ENCODE results near the gene GABRG3.

DNA sequence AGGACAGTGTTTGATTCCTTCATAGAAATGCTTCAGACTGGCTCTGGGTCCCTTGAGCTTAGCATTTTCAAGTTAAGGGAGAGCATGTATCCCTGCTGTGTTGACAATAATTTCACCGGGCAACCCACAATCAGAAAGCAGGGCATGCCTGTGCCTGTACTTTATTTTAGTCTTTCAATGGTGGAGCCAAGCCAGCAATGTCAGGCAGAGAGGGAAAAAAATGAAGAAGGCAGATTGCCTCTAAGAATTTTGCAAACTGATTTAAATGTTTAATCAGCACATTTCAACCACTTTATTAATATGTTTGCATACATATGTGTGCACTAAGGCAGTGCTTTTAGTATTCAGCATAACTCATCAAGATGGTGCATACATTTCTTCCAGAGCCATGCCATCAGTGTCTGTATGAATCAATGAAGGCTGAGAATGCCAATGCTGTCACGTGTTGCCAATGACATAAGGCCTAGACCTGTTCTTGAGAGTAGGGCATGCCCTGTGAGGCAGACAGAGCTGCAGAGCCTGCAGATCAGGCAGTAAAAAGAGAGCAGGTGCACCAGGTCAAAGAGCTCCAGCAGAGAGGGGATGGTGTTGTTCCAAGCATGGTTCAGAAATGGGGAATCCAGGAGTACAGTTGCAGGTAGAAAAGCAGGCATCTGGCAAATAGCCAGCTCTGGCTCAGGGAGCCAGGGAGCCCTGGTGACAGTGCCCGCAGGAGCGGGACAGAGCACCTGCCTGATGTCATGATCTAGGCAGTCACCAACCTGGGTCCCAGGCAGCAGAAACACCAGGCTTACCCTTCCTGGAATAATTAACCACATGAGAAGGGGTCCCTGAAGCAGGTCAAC is 508.5 kb downstream of the GABRG3 start:
- no peak for TF ChIP-seq GABPA (IDR thresholded peaks at IDR 0.05 in 1 of 2, conservative IDR thresholded peaks at IDR 0.05 in 1 of 2)
- TF ChIP-seq, protein P1, sequence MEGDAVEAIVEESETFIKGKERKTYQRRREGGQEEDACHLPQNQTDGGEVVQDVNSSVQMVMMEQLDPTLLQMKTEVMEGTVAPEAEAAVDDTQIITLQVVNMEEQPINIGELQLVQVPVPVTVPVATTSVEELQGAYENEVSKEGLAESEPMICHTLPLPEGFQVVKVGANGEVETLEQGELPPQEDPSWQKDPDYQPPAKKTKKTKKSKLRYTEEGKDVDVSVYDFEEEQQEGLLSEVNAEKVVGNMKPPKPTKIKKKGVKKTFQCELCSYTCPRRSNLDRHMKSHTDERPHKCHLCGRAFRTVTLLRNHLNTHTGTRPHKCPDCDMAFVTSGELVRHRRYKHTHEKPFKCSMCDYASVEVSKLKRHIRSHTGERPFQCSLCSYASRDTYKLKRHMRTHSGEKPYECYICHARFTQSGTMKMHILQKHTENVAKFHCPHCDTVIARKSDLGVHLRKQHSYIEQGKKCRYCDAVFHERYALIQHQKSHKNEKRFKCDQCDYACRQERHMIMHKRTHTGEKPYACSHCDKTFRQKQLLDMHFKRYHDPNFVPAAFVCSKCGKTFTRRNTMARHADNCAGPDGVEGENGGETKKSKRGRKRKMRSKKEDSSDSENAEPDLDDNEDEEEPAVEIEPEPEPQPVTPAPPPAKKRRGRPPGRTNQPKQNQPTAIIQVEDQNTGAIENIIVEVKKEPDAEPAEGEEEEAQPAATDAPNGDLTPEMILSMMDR (IDR thresholded peaks at IDR 0.05; ENCODE audit: low read depth, low read length, missing input control): no peak
- TF ChIP-seq SP1 (IDR thresholded peaks at IDR 0.05): no peak
- TF ChIP-seq, protein P2, sequence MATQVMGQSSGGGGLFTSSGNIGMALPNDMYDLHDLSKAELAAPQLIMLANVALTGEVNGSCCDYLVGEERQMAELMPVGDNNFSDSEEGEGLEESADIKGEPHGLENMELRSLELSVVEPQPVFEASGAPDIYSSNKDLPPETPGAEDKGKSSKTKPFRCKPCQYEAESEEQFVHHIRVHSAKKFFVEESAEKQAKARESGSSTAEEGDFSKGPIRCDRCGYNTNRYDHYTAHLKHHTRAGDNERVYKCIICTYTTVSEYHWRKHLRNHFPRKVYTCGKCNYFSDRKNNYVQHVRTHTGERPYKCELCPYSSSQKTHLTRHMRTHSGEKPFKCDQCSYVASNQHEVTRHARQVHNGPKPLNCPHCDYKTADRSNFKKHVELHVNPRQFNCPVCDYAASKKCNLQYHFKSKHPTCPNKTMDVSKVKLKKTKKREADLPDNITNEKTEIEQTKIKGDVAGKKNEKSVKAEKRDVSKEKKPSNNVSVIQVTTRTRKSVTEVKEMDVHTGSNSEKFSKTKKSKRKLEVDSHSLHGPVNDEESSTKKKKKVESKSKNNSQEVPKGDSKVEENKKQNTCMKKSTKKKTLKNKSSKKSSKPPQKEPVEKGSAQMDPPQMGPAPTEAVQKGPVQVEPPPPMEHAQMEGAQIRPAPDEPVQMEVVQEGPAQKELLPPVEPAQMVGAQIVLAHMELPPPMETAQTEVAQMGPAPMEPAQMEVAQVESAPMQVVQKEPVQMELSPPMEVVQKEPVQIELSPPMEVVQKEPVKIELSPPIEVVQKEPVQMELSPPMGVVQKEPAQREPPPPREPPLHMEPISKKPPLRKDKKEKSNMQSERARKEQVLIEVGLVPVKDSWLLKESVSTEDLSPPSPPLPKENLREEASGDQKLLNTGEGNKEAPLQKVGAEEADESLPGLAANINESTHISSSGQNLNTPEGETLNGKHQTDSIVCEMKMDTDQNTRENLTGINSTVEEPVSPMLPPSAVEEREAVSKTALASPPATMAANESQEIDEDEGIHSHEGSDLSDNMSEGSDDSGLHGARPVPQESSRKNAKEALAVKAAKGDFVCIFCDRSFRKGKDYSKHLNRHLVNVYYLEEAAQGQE (IDR thresholded peaks at IDR 0.05): no peak
- no peak for TF ChIP-seq TAF1 (conservative IDR thresholded peaks at IDR 0.05)

All from liver (tissue), 3 donors.